ENCODE data around the gene CACTIN.

Gene CACTIN

GRCh38 chr19:3604987-3605343 is 21.6 kb downstream of the CACTIN start:
- H3K4me3 ChIP-seq (ENCODE audit: low read depth, low read length): no peak overlapping the region
- no peak for TF ChIP-seq CTCF (IDR thresholded peaks at IDR 0.05; ENCODE audit: control insufficient read depth, extremely low read depth, insufficient read depth)
- DNase-seq (ENCODE audit: low read depth): no peak

- TF ChIP-seq CTCF (IDR thresholded peaks at IDR 0.05; ENCODE audit: control insufficient read depth, extremely low read depth, insufficient read depth): no peak
- H3K4me3 ChIP-seq (ENCODE audit: low read depth, low read length): no peak overlapping the region
Measured at GRCh38 chr19:3604227-3604986, 22.2 kb downstream of the CACTIN start.

GRCh38 chr19:3603121-3603811 is 23.3 kb downstream of the CACTIN start:
- DNase-seq (ENCODE audit: low read depth): no peak
- no peak overlapping the region for H3K4me3 ChIP-seq (ENCODE audit: low read depth, low read length)
- TF ChIP-seq CTCF (IDR thresholded peaks at IDR 0.05; ENCODE audit: control insufficient read depth, extremely low read depth, insufficient read depth): no peak

More at GRCh38 chr19:3604227-3604986, 22.2 kb downstream of the CACTIN start:
- no peak for DNase-seq (ENCODE audit: low read depth)

GRCh38 chr19:3601021-3601420 is 25.6 kb downstream of the CACTIN start:
- no peak for TF ChIP-seq CTCF (IDR thresholded peaks at IDR 0.05; ENCODE audit: control insufficient read depth, extremely low read depth, insufficient read depth)
- H3K4me3 ChIP-seq (ENCODE audit: low read depth, low read length): no peak overlapping the region
- DNase-seq (ENCODE audit: low read depth): no peak

- DNase-seq (ENCODE audit: low read depth): no peak
- H3K4me3 ChIP-seq (ENCODE audit: low read depth, low read length): no peak overlapping the region
- TF ChIP-seq CTCF (IDR thresholded peaks at IDR 0.05; ENCODE audit: control insufficient read depth, extremely low read depth, insufficient read depth): no peak
Measured at GRCh38 chr19:3599776-3600187, 26.8 kb downstream of the CACTIN start.

GRCh38 chr19:3595521-3596061 is 31.0 kb downstream of the CACTIN start:
- H3K4me3 ChIP-seq (ENCODE audit: low read depth, low read length): no peak overlapping the region
- TF ChIP-seq CTCF (IDR thresholded peaks at IDR 0.05; ENCODE audit: control insufficient read depth, extremely low read depth, insufficient read depth): no peak
- no peak for DNase-seq (ENCODE audit: low read depth)
